ENCODE data around the gene SCPEP1.

- TF ChIP-seq EP300 (IDR thresholded peaks at IDR 0.05) (no peak), CTCF (IDR thresholded peaks at IDR 0.05) (no peak), POLR2A (IDR thresholded peaks at IDR 0.05) (no peak)
These were observed 2.3 kb upstream of the SCPEP1 start for GRCh38 chr17:56975656-56976055.
